Fibroblast of the aortic adventitia (primary cell): ENCODE measurements around the gene FKBP6. TPM values are rescaled to one million over a fixed set of nuclear protein-coding genes. Genes with fewer than 3 reads are reported as not detected.

Experiments used
- DNase-seq: peaks from one replicate; pipeline ENCODE4 v3.0.0-alpha.2; 2010; ENCODE audit warnings: low read depth
- H3K4me3 ChIP-seq: 2 replicates; pipeline ENCODE4 v1.5.1; 2011; ENCODE audit warnings: low read depth, mild to moderate bottlenecking, control low read depth, low read length, moderate library complexity
- total RNA-seq: library from RNA; depleted of rRNA; stranded (reverse); fragments of >200 nt; gene quantifications from 2 replicates; pipeline ENCODE4 v1.2.3, GENCODE V29; 2012; ENCODE audit warnings: low replicate concordance
- TF ChIP-seq, protein P1 (sequence below): IDR thresholded peaks from 2 replicates; pipeline ENCODE4 v1.5.1; 2011; ENCODE audit warnings: mild to moderate bottlenecking, low read length, control low read depth, inconsistent platforms; ENCODE audit not compliant: insufficient read depth

The FKBP6 gene
- total RNA-seq, 1 donor: not detected

DNA sequence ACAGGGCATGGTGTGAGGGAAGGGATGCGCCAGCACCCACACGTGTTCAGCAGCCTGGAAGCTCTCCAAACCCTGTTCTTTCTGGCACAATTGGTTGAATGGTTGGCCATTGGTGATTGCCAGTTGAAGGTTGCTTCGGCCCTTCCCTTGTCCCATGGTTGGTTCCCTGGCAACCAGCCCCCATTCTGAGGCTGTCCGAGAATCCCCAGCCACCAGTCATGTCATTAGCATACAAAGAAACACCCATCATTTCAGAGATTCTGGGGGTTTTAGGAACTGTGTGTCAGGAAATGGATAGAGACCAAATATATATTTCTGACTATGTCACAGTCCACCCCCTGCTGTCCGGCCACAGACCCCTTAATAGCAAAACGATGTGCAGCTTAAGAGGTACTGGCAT, 21.8 kb downstream of the FKBP6 start:
- no peak for DNase-seq
- no peak overlapping the region for H3K4me3 ChIP-seq
- TF ChIP-seq, protein P1, sequence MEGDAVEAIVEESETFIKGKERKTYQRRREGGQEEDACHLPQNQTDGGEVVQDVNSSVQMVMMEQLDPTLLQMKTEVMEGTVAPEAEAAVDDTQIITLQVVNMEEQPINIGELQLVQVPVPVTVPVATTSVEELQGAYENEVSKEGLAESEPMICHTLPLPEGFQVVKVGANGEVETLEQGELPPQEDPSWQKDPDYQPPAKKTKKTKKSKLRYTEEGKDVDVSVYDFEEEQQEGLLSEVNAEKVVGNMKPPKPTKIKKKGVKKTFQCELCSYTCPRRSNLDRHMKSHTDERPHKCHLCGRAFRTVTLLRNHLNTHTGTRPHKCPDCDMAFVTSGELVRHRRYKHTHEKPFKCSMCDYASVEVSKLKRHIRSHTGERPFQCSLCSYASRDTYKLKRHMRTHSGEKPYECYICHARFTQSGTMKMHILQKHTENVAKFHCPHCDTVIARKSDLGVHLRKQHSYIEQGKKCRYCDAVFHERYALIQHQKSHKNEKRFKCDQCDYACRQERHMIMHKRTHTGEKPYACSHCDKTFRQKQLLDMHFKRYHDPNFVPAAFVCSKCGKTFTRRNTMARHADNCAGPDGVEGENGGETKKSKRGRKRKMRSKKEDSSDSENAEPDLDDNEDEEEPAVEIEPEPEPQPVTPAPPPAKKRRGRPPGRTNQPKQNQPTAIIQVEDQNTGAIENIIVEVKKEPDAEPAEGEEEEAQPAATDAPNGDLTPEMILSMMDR: no peak

GRCh38 chr7:73350306-73351068, 22.5 kb downstream of the FKBP6 start:
- TF ChIP-seq, protein P1: no peak
- DNase-seq: no peak
- no peak overlapping the region for H3K4me3 ChIP-seq

DNA sequence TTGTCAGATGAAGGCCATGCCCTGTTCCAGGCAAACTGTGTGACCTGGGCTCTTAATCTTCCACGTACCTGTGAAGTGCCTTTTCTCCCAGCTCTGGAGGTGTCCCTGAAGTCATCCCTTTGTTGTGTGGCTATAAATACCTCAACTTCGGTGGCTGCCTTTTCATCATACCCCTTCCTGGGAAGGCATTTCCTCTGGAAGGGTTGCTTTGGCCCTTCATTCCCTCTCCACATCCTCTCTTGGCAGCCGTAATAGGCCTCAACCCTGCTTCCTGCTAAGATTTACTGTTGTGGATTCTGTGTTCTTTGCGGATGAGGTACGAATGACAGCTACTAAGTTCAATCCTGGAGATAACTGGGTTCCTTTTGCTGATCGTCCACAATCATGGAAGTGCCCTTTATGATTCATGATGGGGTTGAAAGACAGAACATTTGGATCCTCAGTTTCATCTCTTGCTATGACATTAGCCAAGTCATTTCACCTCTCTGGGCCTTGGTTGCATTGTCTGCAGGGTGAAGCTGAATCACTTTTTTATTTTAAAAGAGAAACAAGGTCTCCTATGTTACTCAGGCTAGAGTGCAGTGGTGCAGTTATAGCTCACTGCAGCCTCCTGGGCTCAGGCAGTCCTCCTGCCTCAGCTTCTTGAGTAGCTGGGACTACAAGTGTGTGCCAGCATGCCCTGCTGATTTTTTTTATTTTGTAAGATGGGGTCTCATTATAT, 23.6 kb downstream of the FKBP6 start:
- TF ChIP-seq, protein P1: no peak
- no peak for DNase-seq
- H3K4me3 ChIP-seq: no peak overlapping the region

DNA sequence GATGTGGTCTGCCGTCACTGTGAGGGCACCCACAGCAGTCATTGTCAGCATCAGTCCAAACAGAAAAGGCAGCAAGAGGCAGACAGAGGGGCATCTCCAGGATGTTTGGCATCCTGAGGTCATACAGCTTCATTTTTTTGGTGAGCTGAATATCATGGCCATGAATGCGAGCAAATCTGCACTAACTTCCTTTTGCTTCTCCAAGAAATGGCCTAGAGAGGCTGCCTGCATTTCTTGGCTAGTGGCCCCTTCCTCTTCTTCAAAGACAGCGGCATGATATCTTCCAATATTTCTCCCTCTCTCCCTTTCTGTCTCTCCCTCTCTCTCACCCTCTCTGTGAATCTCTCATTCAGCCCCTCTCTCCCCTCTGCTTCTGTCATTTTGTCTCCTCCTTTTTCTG, 24.8 kb downstream of the FKBP6 start:
- TF ChIP-seq, protein P1: no peak
- H3K4me3 ChIP-seq: no peak overlapping the region
- no peak for DNase-seq

- no peak overlapping the region for H3K4me3 ChIP-seq
- no peak for DNase-seq
- TF ChIP-seq, protein P1: no peak
Observed at GRCh38 chr7:73353243-73353642, 25.3 kb downstream of the FKBP6 start.

GRCh38 chr7:73354196-73354595, 26.2 kb downstream of the FKBP6 start:
- TF ChIP-seq, protein P1: no peak
- H3K4me3 ChIP-seq: no peak overlapping the region
- no peak for DNase-seq
